Ovary (tissue), 9 donors: ENCODE measurements around the gene CCAR1. TPM values are rescaled to one million over a fixed set of nuclear protein-coding genes. Genes with fewer than 3 reads are reported as not detected.

Experiments
- DNase-seq, 5 donors: peaks; one replicate each; pipeline ENCODE4 v3.0.0-alpha.2; 2019 to 2020
- H3K27ac ChIP-seq, 2 donors: fragments of 200-600 bp; one replicate each; pipeline versions ENCODE4 v1.5.1 to v1.8.0; 2019 to 2022
- H3K27me3 ChIP-seq: fragments of 200-600 bp; one replicate; pipeline ENCODE4 v1.8.0; 2022
- H3K36me3 ChIP-seq: fragments of 200-600 bp; sonication (generic); one replicate; pipeline ENCODE4 v1.5.1; 2019
- H3K4me1 ChIP-seq: one replicate; pipeline ENCODE4 v1.8.1; 2013; ENCODE audit warnings: mild to moderate bottlenecking, moderate library complexity; ENCODE audit not compliant: insufficient read depth
- H3K4me3 ChIP-seq: fragments of 200-600 bp; sonication (generic); one replicate; pipeline ENCODE4 v1.5.1; 2017
- H3K9me3 ChIP-seq, 2 donors: fragments of 200-600 bp in 1 of 2; sonication (generic) in 1 of 2; one replicate each; pipeline versions ENCODE4 v1.5.1 to v1.8.1; 2013 to 2019; ENCODE audit warnings: mild to moderate bottlenecking in 1 of 2, moderate library complexity in 1 of 2
- CTCF ChIP-seq, 3 donors: fragments of 450-650 bp in 2 of 3; fragments of 200-600 bp in 1 of 3; IDR thresholded peaks; one replicate each; pipeline versions ENCODE4 v1.5.1 to v1.8.0; 2016 to 2022; ENCODE audit warnings: antibody characterized with exemption in 3 of 3, mild to moderate bottlenecking in 1 of 3
- EP300 ChIP-seq: sonication (generic); formaldehyde crosslinking; IDR thresholded peaks from one replicate; pipeline ENCODE4 v1.6.1; 2017; ENCODE audit warnings: antibody characterized with exemption
- POLR2A ChIP-seq: fragments of 450-650 bp; IDR thresholded peaks from one replicate; pipeline ENCODE4 v1.6.1; 2017; ENCODE audit warnings: antibody characterized with exemption, mild to moderate bottlenecking, moderate library complexity
- WGBS, 3 donors: extraction: QIAGEN DNeasy Blood & Tissue Kit in 1 of 3; methylation state at CpG; one replicate each; pipeline versions ENCODE4 v1.1.5 to v1.1.7; 2013 to 2017; 5-methylcytosine and 5-hydroxymethylcytosine counted together
- intact Hi-C, 4 donors: fragments of 100-400 bp; cut with DNase I; formaldehyde crosslinking; loops; one replicate each; pipeline versions ENCODE4 v1.11.0 to v1.15.1; 2022 to 2023
- polyA plus RNA-seq, 2 donors: library from polyadenylated mRNA; stranded (reverse); fragments of 200-250 nt in 1 of 2; fragments of 350-450 nt in 1 of 2; fragmentation: Illumina TruSeq in 1 of 2; extraction: RNeasy Lipid Tissue Mini Kit (QIAGEN cat#74804) in 1 of 2; gene quantifications; one replicate each; pipeline ENCODE4 v1.2.3, GENCODE V29; 2013 to 2014
- total RNA-seq, 7 donors: library from RNA; depleted of rRNA in 2 of 7; stranded (reverse); fragments of >200 nt in 2 of 7; fragmentation: NEBNext Ultra II Directional in 3 of 7; extraction: Animal tissue kit (Norgen Biotek cat#: 25700) in 3 of 7; gene quantifications; one replicate each; pipeline versions ENCODE4 v1.1.0 to v1.2.4, GENCODE V29; 2016 to 2023
- donor health status: DM: no; HTN: no; CAD: no; lungs with moderate emphysema.
- donor health status: DM: no; HTN: no; CAD: no.
- donor health status: Bipolar disorder and iron deficiency.
- donor health status: DM: yes; HTN: yes; CAD: no.
- donor health status: DM: no; HTN: no; CAD: no.
- donor health status: DM: yes; HTN: yes; CAD: no.

CCAR1 gene
- total and polyA plus RNA-seq, 9 donors = 22.0 to 65.4 (median 50.9) TPM

GRCh38 chr10:68721673-68722335 lies 765 bp downstream of the CCAR1 start:
- no peak for DNase-seq
- H3K27ac ChIP-seq = peak overlapping the region; percentile 94 to 96
- H3K4me3 ChIP-seq = peak overlapping the region; percentile 93
- no peaks in the 10 kb centered on the region for H3K27me3 ChIP-seq
- 1% methylated on average over 27 of the region's 27 CpGs for WGBS, 3 donors
- H3K9me3 ChIP-seq = no peaks in the 10 kb centered on the region
- H3K4me1 ChIP-seq = peaks cover 4% of the 10 kb centered on the region
- intact Hi-C loops = loop anchor here in 2 of 4 donors (10.0 kb wide), 2 partner anchors 317 to 387 kb away; partner anchors contain the start of genes HNRNPH3 (in 1 of the 2), PBLD (in 1 of the 2) and RUFY2 (in 1 of the 2)
- TF ChIP-seq POLR2A = no peak
- no peak for TF ChIP-seq CTCF (IDR thresholded peaks at IDR 0.05)
- TF ChIP-seq EP300 = no peak
- no peaks in the 10 kb centered on the region for H3K36me3 ChIP-seq

GRCh38 chr10:68725016-68725415 lies 4.0 kb downstream of the CCAR1 start:
- 92 to 94% (median 92%) methylated on average over 14 of the region's 14 CpGs for WGBS, 3 donors
- DNase-seq = no peak
- H3K36me3 ChIP-seq = no peaks in the 10 kb centered on the region
- H3K4me1 ChIP-seq = peaks cover 8% of the 10 kb centered on the region
- TF ChIP-seq EP300 = no peak
- H3K4me3 ChIP-seq = no peak overlapping the region
- H3K27ac ChIP-seq = no peak overlapping the region
- no peaks in the 10 kb centered on the region for H3K9me3 ChIP-seq
- intact Hi-C loops = loop anchor here in 2 of 4 donors (10.0 kb wide), 2 partner anchors 320 to 390 kb away; partner anchors contain the start of genes HNRNPH3 (in 1 of the 2), PBLD (in 1 of the 2) and RUFY2 (in 1 of the 2)
- H3K27me3 ChIP-seq = no peaks in the 10 kb centered on the region

- Histone ChIP-seq H3K4me1 (peaks cover 8% of the 10 kb centered on the region), H3K9me3 (no peaks in the 10 kb centered on the region), H3K4me3 (no peak overlapping the region), H3K27me3 (no peaks in the 10 kb centered on the region), H3K36me3 (no peaks in the 10 kb centered on the region), H3K27ac (no peak overlapping the region)
- intact Hi-C loops = loop anchor here in 2 of 4 donors (10.0 kb wide), 2 partner anchors 322 to 392 kb away; partner anchors contain the start of genes HNRNPH3 (in 1 of the 2), PBLD (in 1 of the 2) and RUFY2 (in 1 of the 2)
- TF ChIP-seq POLR2A (no peak), CTCF (IDR thresholded peaks at IDR 0.05) (no peak), EP300 (no peak)
- DNase-seq = no peak
- WGBS, 3 donors = 24 to 60% (median 28%) methylated on average over 9 of the region's 9 CpGs
These were observed 6.1 kb downstream of the CCAR1 start for GRCh38 chr10:68727146-68727545.

- DNase-seq = no peak
- no peak overlapping the region for H3K4me3 ChIP-seq
- no peaks in the 10 kb centered on the region for H3K9me3 ChIP-seq
- no peaks in the 10 kb centered on the region for H3K36me3 ChIP-seq
- H3K27me3 ChIP-seq = no peaks in the 10 kb centered on the region
- WGBS, 3 donors = 73 to 86% (median 77%) methylated on average over 8 of the region's 8 CpGs
- no peak for TF ChIP-seq POLR2A
- no peak for TF ChIP-seq CTCF (IDR thresholded peaks at IDR 0.05)
- TF ChIP-seq EP300 = no peak
- peaks cover 1% of the 10 kb centered on the region for H3K4me1 ChIP-seq
- no peak overlapping the region for H3K27ac ChIP-seq
- intact Hi-C loops = no loop called here
These were observed 11.6 kb downstream of the CCAR1 start for GRCh38 chr10:68732651-68733050.

GRCh38 chr10:68734349-68734748 lies 13.3 kb downstream of the CCAR1 start:
- no peaks in the 10 kb centered on the region for H3K9me3 ChIP-seq
- WGBS, 3 donors = 92 to 93% (median 92%) methylated on average over 7 of the region's 7 CpGs
- H3K36me3 ChIP-seq = no peaks in the 10 kb centered on the region

More at GRCh38 chr10:68734349-68734748, 13.3 kb downstream of the CCAR1 start:
- Histone ChIP-seq H3K27me3 (no peaks in the 10 kb centered on the region), H3K4me1 (no peaks in the 10 kb centered on the region), H3K27ac (no peak overlapping the region), H3K4me3 (no peak overlapping the region)
- no peak for TF ChIP-seq CTCF (IDR thresholded peaks at IDR 0.05)
- TF ChIP-seq EP300 = no peak
- no peak for TF ChIP-seq POLR2A
- intact Hi-C loops = no loop called here
- no peak for DNase-seq
